Measurements from ENCODE around the gene OR1L8. TPM values are rescaled to one million over a fixed set of nuclear protein-coding genes. Genes with fewer than 3 reads are reported as not detected.

The OR1L8 gene
- total and polyA plus RNA-seq, 7 experiments from 2014 or later: 0.19 TPM; not detected in 6

DNA sequence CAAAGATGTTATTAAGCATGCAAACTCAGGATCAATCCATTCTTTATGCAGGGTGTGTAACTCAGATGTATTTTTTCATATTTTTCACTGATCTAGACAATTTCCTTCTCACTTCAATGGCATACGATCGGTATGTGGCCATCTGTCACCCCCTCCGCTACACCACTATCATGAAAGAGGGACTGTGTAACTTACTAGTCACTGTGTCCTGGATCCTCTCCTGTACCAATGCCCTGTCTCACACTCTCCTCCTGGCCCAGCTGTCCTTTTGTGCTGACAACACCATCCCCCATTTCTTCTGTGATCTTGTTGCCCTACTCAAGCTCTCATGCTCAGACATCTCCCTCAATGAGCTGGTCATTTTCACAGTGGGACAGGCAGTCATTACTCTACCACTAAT is 63.8 kb downstream of the OR1L8 start:
- no peaks in the 10 kb centered on the region for H3K4me1 Mint-ChIP-seq
- H3K36me3 Mint-ChIP-seq: no peaks in the 10 kb centered on the region
- H3K4me1 ChIP-seq (ENCODE audit: control insufficient read depth in 2 of 2, insufficient read depth in 2 of 2, low read length in 2 of 2): no peaks in the 10 kb centered on the region
- no peaks in the 10 kb centered on the region for H3K27me3 ChIP-seq (ENCODE audit: control insufficient read depth in 2 of 2, insufficient read depth in 2 of 2, low read length in 2 of 2)
- no peak overlapping the region for H3K4me3 ChIP-seq (ENCODE audit: low read length)
- H3K27me3 Mint-ChIP-seq: peaks cover 0 to 19% (median 11%) of the 10 kb centered on the region in 5 donors
- ATAC-seq (no peak), DNase-seq (no peak)
- no peak overlapping the region for H3K27ac ChIP-seq (ENCODE audit: low read depth, low read length)
- H3K36me3 ChIP-seq (ENCODE audit: control insufficient read depth in 2 of 3, insufficient read depth in 3 of 3, low read length in 3 of 3): no peaks in the 10 kb centered on the region
- H3K27ac Mint-ChIP-seq: no peak overlapping the region
- no peak overlapping the region for H3K4me3 Mint-ChIP-seq
- ChIA-PET CTCF (no interaction called here), POLR2A (no interaction called here)
- intact Hi-C loops (cut with micrococcal nuclease): no loop called here
- peaks cover 0 to 3% (median 0%) of the 10 kb centered on the region in 11 donors for H3K9me3 Mint-ChIP-seq
- no peaks in the 10 kb centered on the region for H3K9me3 ChIP-seq (ENCODE audit: control insufficient read depth in 2 of 3, low read length in 3 of 3)

DNA sequence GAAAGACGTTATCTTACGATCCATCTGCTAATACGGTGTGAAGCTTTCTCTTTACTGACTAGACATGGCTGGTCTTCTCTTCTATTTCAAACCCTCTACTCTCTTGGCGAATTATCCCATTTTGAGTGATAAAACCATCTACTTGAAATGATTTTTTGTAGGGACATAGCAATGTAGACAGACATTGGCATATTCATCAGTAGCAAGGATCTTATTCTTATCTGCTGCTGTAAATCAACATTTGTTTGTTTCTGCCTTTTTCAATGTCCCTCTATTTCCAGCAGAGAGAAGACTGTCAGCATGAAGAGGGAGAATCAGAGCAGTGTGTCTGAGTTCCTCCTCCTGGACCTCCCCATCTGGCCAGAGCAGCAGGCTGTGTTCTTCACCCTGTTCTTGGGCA is 64.3 kb downstream of the OR1L8 start, which contains the start of gene OR1J4:
Gene OR1J4, plus strand, starts transcription at position 301 of the 400 bp plus-strand sequence. Its CDS starts 0 bp downstream, at position 301.
- CTCF ChIA-PET: no interaction called here
- no peak for DNase-seq
- Histone ChIP-seq H3K4me3 (ENCODE audit: low read length) (no peak within 1 kb of the TSS), H3K4me1 (ENCODE audit: control insufficient read depth in 2 of 2, insufficient read depth in 2 of 2, low read length in 2 of 2) (no peaks in the 10 kb centered on the region), H3K27me3 (ENCODE audit: control insufficient read depth in 2 of 2, insufficient read depth in 2 of 2, low read length in 2 of 2) (no peaks in the 10 kb centered on the region), H3K27ac (ENCODE audit: low read depth, low read length) (no peak within 1 kb of the TSS), H3K36me3 (ENCODE audit: control insufficient read depth in 2 of 3, insufficient read depth in 3 of 3, low read length in 3 of 3) (no peaks in the 10 kb centered on the region), H3K9me3 (ENCODE audit: control insufficient read depth in 2 of 3, low read length in 3 of 3) (no peaks in the 10 kb centered on the region)
- POLR2A ChIA-PET: no interaction called here
- H3K36me3 Mint-ChIP-seq: no peaks in the 10 kb centered on the region
- ATAC-seq: no peak
- peaks cover 0 to 15% (median 10%) of the 10 kb centered on the region in 5 donors for H3K27me3 Mint-ChIP-seq
- no peak within 1 kb of the TSS for H3K27ac Mint-ChIP-seq
- peaks cover 0 to 3% (median 0%) of the 10 kb centered on the region in 11 donors for H3K9me3 Mint-ChIP-seq
- intact Hi-C loops (cut with micrococcal nuclease): no loop called here
- H3K4me1 Mint-ChIP-seq: no peaks in the 10 kb centered on the region
- H3K4me3 Mint-ChIP-seq: no peak within 1 kb of the TSS

DNA sequence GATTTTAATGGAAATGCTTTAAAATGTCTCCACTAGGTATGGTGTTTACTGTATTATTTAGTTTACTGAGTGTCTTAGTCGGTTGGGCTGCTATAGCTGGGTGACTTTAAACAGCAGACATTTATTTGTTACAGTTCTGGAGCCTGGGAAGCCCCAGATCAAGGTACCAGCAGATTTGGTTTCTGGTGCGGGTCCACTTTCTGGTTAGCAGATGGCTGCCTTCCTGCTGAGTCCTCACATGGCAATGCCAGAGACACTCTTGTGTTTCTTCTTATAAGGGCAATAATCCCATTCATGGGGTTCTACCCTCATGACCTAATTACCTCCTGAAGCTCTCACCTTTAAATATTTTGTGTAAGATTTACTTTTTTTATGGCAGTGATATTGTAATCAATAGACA is 65.0 kb downstream of the OR1L8 start:
- Mint-ChIP-seq H3K27me3 (peaks cover 0 to 9% (median 6%) of the 10 kb centered on the region in 5 donors), H3K4me3 (no peak overlapping the region), H3K36me3 (no peaks in the 10 kb centered on the region), H3K9me3 (peaks cover 0 to 3% (median 0%) of the 10 kb centered on the region in 11 donors), H3K27ac (no peak overlapping the region), H3K4me1 (no peaks in the 10 kb centered on the region)
- POLR2A ChIA-PET: no interaction called here
- Histone ChIP-seq H3K9me3 (ENCODE audit: control insufficient read depth in 2 of 3, low read length in 3 of 3) (no peaks in the 10 kb centered on the region), H3K27ac (ENCODE audit: low read depth, low read length) (no peak overlapping the region), H3K27me3 (ENCODE audit: control insufficient read depth in 2 of 2, insufficient read depth in 2 of 2, low read length in 2 of 2) (no peaks in the 10 kb centered on the region), H3K4me3 (ENCODE audit: low read length) (no peak overlapping the region), H3K36me3 (ENCODE audit: control insufficient read depth in 2 of 3, insufficient read depth in 3 of 3, low read length in 3 of 3) (no peaks in the 10 kb centered on the region), H3K4me1 (ENCODE audit: control insufficient read depth in 2 of 2, insufficient read depth in 2 of 2, low read length in 2 of 2) (no peaks in the 10 kb centered on the region)
- ATAC-seq (no peak), DNase-seq (no peak)
- intact Hi-C loops (cut with micrococcal nuclease): no loop called here
- CTCF ChIA-PET: no interaction called here

Other genes with a start within 250 kb of the OR1L8 start
- gene PTGS1, start 212.4 kb downstream of the OR1L8 start, total RNA-seq: 1 to 10 TPM in 2 of 5 experiments, under 1 TPM in 3; 0.41 to 7.0 (median 0.67) TPM
- gene PTGS1, start 212.4 kb downstream of the OR1L8 start, polyA plus RNA-seq: under 1 TPM in 1 of 2 donors, not detected in 1; 0.44 TPM
- gene OR1J1, start 105.5 kb downstream of the OR1L8 start, total RNA-seq: not detected
- gene OR1J1, start 105.5 kb downstream of the OR1L8 start, polyA plus RNA-seq: not detected
- under 1 TPM in 2 of 5 experiments, not detected in 3; 0.66 to 0.69 TPM for gene OR1J2, start 72.6 kb downstream of the OR1L8 start, total RNA-seq
- gene OR1J2, start 72.6 kb downstream of the OR1L8 start, polyA plus RNA-seq: not detected
- gene OR1J4, start 64.2 kb downstream of the OR1L8 start, total RNA-seq: under 1 TPM in 1 of 5 experiments, not detected in 4; 0.42 TPM
- gene OR1J4, start 64.2 kb downstream of the OR1L8 start, polyA plus RNA-seq: not detected
- gene OR1N1, start 56.1 kb downstream of the OR1L8 start, total RNA-seq: not detected
- gene OR1N1, start 56.1 kb downstream of the OR1L8 start, polyA plus RNA-seq: not detected
- under 1 TPM in 1 of 5 experiments, not detected in 4; 0.85 TPM for gene OR1N2, start 30.3 kb downstream of the OR1L8 start, total RNA-seq
- gene OR1N2, start 30.3 kb downstream of the OR1L8 start, polyA plus RNA-seq: not detected
- gene OR1Q1, start 31.4 kb upstream of the OR1L8 start, total RNA-seq: under 1 TPM in 2 of 5 experiments, not detected in 3; 0.42 to 0.69 TPM
- gene OR1Q1, start 31.4 kb upstream of the OR1L8 start, polyA plus RNA-seq: not detected
- under 1 TPM in 1 of 5 experiments, not detected in 4; 0.66 TPM for gene OR1B1, start 74.2 kb upstream of the OR1L8 start, total RNA-seq
- not detected for gene OR1B1, start 74.2 kb upstream of the OR1L8 start, polyA plus RNA-seq
- not detected for gene OR1L1, start 78.3 kb upstream of the OR1L8 start, total RNA-seq
- not detected for gene OR1L1, start 78.3 kb upstream of the OR1L8 start, polyA plus RNA-seq
- not detected for gene OR1L3, start 91.7 kb upstream of the OR1L8 start, total RNA-seq
- not detected for gene OR1L3, start 91.7 kb upstream of the OR1L8 start, polyA plus RNA-seq
- gene OR1L4, start 140.6 kb upstream of the OR1L8 start, total RNA-seq: not detected
- gene OR1L4, start 140.6 kb upstream of the OR1L8 start, polyA plus RNA-seq: not detected
- gene OR1L6, start 158.9 kb upstream of the OR1L8 start, total RNA-seq: not detected
- gene OR1L6, start 158.9 kb upstream of the OR1L8 start, polyA plus RNA-seq: not detected
- gene OR5C1, start 205.5 kb upstream of the OR1L8 start, total RNA-seq: not detected
- gene OR5C1, start 205.5 kb upstream of the OR1L8 start, polyA plus RNA-seq: not detected
- not detected for gene OR1K1, start 216.7 kb upstream of the OR1L8 start, total RNA-seq
- gene OR1K1, start 216.7 kb upstream of the OR1L8 start, polyA plus RNA-seq: not detected
- 10 to 100 TPM; 13.6 to 25.8 (median 18.1) TPM for gene PDCL, start 245.2 kb upstream of the OR1L8 start, total RNA-seq
- 10 to 100 TPM in 1 of 2 donors, 1 to 10 TPM in 1; 8.8 to 10.5 TPM for gene PDCL, start 245.2 kb upstream of the OR1L8 start, polyA plus RNA-seq

All from naive thymus-derived CD4-positive, alpha-beta T cell (primary cell).